GM21367 (cell line): ENCODE measurements around the gene CDK17.

Source experiments
- ATAC-seq: cut with Tn5 transposase; IDR thresholded peaks from one replicate; pipeline ENCODE4 v1.9.1; 2021; ENCODE audit not compliant: unreplicated experiment

Gene CDK17

DNA sequence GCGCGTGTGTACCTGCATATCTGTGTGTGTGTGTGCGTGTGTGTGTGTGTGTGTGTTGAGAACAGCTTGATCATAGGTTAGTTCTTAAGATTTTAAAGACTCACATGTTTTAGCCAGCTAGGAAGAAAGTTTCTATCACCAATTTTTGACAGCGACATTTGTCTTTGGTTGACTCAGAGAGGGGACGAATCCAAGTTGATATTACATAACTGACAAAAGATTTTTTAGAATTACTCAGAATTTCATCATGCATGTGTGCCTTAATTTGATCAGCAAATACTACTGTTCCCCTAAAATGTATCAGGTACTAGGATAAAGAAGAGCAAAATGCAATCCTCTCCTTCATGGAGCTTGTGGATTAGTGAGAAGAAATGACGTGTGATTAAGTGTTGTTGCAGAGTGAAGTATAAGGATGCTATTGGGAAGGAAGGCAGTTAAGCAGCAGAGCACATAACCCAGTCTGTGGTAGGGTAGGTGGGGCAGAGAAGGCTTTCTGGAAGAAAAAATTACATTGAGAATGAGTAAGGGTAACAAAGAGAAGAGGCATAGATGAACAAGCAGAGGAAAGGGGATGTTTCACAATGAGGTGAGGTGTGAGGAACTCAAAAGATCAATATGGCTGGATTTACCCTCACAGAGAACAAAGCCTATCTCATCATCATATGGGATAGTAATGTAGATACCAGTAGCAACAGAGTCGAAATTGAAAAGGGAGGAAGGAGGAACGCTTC lies 128.6 kb downstream of the CDK17 start:
- ATAC-seq = no peak

DNA sequence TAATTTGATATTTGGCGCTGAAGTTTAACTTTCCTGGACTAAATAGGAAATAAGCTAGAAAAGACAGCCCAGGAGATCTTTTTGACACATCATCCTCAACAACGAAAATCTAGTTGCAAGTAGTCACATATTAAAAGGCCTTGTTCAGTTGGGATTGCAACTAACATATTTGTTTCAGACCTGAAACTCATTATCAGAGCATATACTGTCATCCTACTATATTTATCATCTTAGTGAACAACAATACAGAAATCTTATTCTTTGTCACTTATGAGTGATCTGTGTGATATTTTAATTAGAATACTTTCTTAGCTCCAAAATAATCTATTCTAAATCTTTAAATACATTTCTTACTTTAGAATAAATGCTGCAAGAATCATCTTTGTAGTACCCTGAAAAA lies 134.0 kb downstream of the CDK17 start:
- ATAC-seq = no peak

DNA sequence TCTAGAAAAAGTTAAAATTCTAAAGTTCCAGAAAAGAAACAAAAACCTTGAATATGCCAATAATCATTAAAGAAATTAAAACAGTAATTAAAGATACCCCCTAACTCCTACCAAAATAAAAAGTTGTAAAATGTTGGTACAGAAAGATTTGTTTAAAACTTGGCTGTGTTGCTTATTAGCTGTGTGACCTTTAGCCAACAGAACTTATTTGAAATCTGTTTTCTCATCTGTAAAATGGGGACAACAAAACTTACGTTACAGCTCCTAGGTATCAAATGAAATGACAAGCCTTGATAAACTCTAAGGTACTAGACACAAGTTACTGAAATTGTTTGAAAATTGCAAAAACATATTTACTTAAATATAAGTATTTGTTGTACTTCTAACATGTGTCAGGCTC lies 134.4 kb downstream of the CDK17 start:
- ATAC-seq = no peak

DNA sequence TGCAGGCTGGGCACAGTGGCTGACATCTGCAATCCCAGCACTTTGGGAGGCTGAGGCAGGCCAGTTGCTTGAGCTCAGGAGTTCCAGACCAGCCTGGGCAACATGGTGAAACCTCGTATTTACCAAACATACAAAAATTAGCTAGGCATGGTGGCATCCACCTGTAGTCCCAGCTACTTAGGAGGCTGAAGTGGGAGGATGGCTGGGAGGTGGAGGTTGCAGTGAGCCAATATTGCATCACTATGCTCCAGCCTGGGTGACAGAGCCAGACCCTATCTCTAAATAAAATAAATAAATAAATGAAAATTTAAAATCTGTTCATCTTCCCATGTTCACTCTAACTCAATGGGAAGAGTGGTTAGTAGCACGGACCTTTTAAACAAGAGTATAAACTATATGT lies 134.8 kb downstream of the CDK17 start:
- ATAC-seq = no peak

- no peak for ATAC-seq
Measured at GRCh38 chr12:96263449-96263902, 136.8 kb downstream of the CDK17 start.

DNA sequence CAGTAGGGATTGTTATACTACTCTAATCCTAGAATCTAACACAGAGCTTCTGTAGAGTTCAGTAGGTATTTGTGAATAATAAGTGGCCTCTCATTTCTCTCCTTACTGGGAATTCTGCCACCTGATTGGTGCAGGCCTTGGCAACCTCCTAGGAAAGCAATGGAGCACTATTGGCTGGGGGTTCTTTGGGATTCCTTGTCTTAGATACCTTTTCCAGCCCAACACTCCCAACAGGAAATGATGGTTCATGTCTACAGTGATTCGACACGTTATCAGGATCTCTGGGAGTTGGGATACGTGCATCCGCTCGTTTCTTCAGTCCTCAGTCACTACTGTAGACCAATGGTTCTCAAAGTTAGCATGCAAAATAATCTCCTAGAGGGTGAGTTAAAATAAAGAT lies 138.7 kb downstream of the CDK17 start:
- ATAC-seq = no peak

DNA sequence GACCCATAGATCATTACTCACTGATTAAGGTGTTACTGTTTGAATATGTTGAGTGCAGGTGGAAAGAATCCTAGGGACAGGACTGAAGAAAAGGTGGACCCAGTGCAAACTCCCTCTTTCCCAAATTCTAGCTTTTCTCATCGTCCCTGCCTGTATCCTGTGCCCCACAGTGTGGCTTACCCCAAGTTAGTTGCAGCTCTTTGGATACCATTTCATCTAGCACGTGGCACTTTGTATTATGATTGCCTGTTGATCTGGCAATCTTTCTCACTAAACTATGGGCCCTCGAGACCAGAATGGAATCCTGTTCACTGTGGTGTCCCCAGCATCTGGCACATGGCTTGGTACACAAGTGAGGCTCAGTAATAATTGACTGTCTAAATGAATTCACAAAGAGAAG lies 139.6 kb downstream of the CDK17 start:
- no peak for ATAC-seq

DNA sequence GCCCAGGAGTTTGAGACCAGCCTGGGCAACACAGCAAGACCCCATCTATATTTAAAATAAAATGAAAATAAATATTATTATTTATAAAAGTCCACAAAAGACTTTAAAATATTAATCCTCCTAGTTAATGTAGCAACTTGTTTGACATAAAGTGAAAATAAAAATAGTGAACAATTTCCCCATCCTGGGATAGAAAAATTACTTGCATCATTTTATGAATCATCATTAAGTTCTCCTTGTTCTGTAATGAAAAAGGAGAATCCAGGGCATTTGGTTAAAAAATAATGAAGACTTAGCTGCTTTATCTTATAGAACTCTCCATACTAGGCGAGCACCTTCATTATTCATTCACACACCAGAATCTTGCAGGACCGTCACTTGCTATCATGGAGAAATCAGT lies 140.0 kb downstream of the CDK17 start:
- no peak for ATAC-seq

- no peak for ATAC-seq
Measured at GRCh38 chr12:96258104-96258961, 141.9 kb downstream of the CDK17 start.

DNA sequence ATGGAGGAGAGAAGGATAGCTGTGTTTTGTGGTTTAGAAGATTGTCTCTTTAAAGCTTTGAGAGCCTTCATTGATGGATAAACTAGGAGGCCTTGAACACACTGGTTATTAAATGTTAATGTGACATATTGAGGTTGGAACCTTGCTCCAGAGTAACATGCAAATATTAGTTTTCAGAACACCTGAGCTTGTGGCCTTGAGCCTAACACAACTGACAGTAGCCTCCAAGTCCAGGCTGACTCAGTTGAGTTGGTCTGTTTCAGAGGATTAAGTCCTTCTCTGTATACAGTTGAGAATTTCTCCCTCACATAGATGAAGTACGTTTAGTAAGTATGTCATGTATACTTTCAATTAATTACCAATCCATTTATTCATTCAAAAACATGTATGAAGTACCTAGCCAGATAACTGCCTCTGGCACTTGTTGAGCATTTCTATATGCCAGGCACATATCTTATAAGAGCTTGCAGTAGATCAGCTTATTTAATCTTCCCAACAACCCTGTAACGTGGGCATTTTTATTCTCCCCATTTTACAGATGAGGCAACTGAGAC lies 142.6 kb downstream of the CDK17 start:
- no peak for ATAC-seq

DNA sequence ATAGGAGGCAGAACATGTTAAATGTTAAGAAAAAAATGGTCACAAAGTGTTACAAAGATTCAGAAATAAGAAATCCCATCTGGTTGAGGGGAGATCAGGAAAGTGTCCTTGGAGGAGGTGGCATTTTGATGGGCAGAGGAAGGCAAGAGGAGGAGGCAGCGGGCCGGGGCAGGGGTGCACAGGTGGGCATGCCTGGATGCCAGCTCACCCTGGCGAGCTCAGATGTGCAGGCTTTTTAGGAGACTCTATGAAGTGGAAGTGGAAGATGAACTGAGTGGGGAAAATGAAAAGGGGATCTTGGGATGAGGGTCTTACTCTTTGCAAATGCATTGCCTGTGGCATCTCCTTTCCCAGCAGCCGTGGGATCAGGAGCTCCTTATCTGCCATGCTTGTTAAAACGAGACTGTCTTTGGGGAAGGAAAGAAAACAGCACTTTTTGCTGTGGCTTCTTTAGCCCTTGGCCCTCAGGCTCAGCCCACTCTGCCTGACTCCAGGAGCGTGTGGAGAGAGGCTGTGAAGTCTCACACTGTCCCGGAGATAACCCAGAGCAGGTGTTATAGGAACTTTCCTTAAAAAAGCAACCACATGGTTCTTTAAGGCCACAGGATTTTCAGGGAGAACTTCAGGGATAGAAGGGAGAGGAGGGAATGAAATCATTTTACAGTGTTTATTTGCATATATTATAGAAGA lies 143.4 kb downstream of the CDK17 start:
- ATAC-seq = no peak

DNA sequence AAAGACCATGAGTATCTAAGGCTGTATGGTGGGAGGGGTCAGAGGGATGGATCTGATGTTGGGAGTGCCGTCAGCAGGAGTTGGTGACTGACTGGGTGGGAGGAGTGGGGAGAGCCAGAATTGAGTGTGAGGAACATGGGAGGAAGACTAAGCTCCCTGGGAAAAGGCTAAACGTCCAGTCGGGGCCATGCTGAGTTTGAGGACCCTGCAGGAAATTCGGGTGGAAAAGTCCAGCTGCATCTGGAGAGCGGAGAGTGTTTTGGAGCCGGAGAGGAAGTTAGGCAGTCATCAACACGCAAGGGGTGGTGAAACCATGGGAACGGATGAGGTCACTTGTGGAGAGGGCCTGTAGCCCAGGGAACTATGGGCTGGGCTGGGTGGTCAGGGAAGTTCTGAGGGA lies 145.2 kb downstream of the CDK17 start:
- ATAC-seq = no peak

- no peak for ATAC-seq
Measured at GRCh38 chr12:96250119-96250685, 150.0 kb downstream of the CDK17 start.

- ATAC-seq = no peak
Measured at GRCh38 chr12:96249196-96250118, 150.8 kb downstream of the CDK17 start.

- ATAC-seq = no peak
Measured at GRCh38 chr12:96248136-96248931, 151.9 kb downstream of the CDK17 start.

DNA sequence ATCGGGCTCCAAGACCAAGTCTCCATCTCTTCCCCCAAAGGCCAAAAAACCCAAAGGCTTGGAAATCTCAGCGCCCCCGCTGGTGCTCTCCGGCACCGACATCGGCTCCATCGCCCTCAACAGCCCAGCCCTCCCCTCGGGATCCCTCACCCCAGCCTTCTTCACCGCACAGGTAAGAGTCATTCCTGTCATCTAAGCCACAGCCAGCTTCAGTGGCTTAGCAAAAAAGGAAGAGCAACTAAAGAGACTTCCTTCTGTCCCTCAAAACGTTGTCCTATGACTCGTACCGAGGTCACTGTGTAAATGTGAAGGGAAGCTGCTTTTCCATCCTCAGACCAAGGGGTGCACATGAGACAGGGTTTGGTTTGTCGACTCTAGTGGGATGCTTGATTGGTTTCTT lies 152.7 kb downstream of the CDK17 start:
- ATAC-seq = no peak

DNA sequence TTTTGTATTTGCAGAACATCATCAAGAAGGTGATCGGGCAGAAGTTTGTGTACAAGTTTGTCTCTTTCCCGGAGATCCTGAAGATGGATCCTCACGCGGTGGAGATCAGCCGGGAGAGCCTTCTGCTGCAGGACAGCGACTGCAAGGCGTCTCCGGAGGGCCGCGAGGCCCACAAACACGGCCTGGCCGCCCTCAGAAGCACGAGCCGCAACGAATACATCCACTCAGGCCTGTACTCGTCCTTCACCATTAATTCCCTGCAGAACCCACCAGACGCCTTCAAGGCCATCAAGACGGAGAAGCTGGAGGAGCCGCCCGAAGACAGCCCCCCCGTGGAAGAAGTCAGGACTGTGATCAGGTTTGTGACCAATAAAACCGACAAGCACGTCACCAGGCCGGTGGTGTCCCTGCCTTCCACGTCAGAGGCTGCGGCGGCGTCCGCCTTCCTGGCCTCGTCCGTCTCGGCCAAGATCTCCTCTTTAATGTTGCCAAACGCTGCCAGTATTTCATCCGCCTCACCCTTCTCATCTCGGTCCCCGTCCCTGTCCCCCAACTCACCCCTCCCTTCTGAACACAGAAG lies 153.2 kb downstream of the CDK17 start:
- ATAC-seq = no peak

- no peak for ATAC-seq
Measured at GRCh38 chr12:96244826-96245225, 155.4 kb downstream of the CDK17 start.

GRCh38 chr12:96242597-96242996 lies 157.6 kb downstream of the CDK17 start:
- no peak for ATAC-seq
